ENCODE measurements around the gene LCP1.
"Not testable (repeated sequence)": the region's sequence is repeated elsewhere in the genome, so short reads cannot be mapped to it uniquely, and the experiment has no call there.

The LCP1 gene

DNA sequence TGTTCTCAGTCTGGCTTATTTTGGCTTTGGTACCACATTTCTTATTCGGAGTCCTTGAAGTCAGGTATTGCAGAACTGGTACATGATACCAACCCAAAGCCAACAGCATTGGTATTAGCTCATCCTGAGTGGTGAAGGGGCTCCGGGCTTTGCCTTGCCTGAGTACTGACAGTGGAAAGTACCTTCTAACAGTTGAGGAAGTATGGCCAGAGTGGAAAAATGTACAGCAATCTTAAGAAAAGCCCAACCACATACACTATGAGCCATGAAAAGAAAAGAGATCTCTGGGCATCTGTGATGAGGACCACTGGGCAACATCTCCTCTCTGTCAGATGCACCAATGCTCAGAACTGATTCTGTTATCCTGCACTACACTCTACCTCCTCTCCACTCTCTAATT, 8.3 kb downstream of the LCP1 start:
- Mint-ChIP-seq H3K4me3 (peak overlapping the region; percentile 51), H3K36me3 (peaks cover 82% of the 10 kb centered on the region), H3K27me3 (no peaks in the 10 kb centered on the region), H3K9me3 (no peaks in the 10 kb centered on the region), H3K4me1 (peaks cover 92% of the 10 kb centered on the region), H3K27ac (peak overlapping the region; percentile 96)
- CTCF ChIA-PET: interaction anchor here (1.2 to 3.0 kb wide), 2 partner anchors 13 to 26 kb away, joined by 4 to 20 read pairs; no protein-coding TSS in a partner anchor
- peak; percentile 42 for DNase-seq

DNA sequence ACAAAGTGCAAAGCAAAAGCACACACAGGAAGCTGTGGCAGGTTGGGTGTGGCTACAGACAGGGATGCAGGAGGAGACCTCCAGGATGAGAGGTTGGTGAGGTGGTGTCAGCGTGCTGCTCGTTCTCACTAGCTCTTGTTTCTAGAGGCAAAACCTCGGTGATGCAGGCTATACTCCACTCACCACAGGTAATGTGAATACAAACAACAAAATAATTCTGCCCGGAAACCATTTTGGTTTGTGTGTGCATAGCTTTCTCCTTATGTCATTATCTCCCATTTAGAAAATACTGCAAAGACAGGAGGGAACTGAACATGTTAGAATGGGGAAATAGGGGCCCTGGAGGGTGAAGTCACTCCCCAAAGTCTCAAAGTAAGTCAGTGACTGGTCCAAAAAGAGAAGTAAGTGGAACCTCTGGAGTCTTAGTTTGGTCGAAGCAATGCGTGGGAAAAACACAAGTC, 9.4 kb downstream of the LCP1 start:
- CTCF ChIA-PET: interaction anchor here (0.6 to 3.0 kb wide), 5 partner anchors 11 to 141 kb away, joined by 3 to 20 read pairs (median 5); no protein-coding TSS in a partner anchor
- peak overlapping the region; percentile 96 for H3K27ac Mint-ChIP-seq
- H3K4me1 Mint-ChIP-seq: peaks cover 93% of the 10 kb centered on the region
- no peaks in the 10 kb centered on the region for H3K27me3 Mint-ChIP-seq
- peaks cover 81% of the 10 kb centered on the region for H3K36me3 Mint-ChIP-seq
- H3K9me3 Mint-ChIP-seq: no peaks in the 10 kb centered on the region
- DNase-seq: peak; percentile 90
- peak overlapping the region; percentile 51 for H3K4me3 Mint-ChIP-seq

DNA sequence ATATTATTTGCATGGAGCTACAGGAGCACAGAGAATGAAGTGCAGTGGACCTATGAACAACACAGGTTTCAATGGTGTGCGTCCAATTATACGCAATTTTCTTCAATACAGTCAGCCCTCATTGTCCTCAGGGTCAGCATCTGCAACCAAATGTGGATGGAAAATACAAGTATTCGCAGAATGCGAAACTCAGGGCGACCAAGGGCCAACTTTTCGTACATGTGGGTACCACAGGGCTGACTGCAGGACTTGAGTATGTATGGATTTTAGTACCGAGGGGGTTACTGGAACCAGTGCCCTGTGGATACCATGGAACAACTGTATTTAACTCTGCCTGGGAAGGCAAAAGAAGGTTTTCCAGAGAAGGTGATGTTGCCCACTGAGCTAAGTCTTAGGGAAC, 10.2 kb downstream of the LCP1 start:
- H3K4me1 Mint-ChIP-seq: peaks cover 95% of the 10 kb centered on the region
- peak overlapping the region; percentile 96 for H3K27ac Mint-ChIP-seq
- CTCF ChIA-PET: interaction anchor here (0.6 to 3.0 kb wide), 5 partner anchors 11 to 120 kb away, joined by 3 to 20 read pairs (median 5); no protein-coding TSS in a partner anchor

DNA sequence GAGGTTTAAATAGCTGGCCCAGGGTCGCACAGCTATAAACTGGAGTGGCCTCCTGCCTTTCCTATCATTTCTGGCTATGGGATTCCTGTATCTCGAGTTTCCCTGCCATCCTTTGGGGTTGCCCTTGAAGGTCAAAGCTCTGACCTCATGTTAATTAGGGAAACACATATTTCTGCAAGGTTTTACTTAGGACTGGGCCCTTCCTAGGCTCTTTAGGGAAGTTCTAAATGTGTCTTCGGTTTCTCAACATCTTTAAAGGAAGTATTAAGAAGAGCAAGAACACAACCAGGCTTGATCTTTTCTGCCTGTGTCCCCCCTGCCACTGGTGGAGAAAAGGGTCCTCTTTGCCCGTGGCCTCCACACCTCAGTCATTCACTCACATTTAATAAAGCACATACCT, 10.8 kb downstream of the LCP1 start:
- H3K4me1 Mint-ChIP-seq: peaks cover 96% of the 10 kb centered on the region
- CTCF ChIA-PET: interaction anchor here (1.2 to 1.9 kb wide), 5 partner anchors 8 to 16 kb away, joined by 4 to 9 read pairs (median 5); partner anchors contain the start of gene LCP1
- H3K4me3 Mint-ChIP-seq: peak overlapping the region; percentile 51
- H3K27me3 Mint-ChIP-seq: no peaks in the 10 kb centered on the region
- no peak for DNase-seq
- no peaks in the 10 kb centered on the region for H3K9me3 Mint-ChIP-seq
- H3K36me3 Mint-ChIP-seq: peaks cover 79% of the 10 kb centered on the region
- peak overlapping the region; percentile 96 for H3K27ac Mint-ChIP-seq

More for the DNA sequence above, 10.2 kb downstream of the LCP1 start:
- Mint-ChIP-seq H3K27me3 (no peaks in the 10 kb centered on the region), H3K9me3 (no peaks in the 10 kb centered on the region), H3K4me3 (peak overlapping the region; percentile 51), H3K36me3 (peaks cover 81% of the 10 kb centered on the region)
- no peak for DNase-seq

DNA sequence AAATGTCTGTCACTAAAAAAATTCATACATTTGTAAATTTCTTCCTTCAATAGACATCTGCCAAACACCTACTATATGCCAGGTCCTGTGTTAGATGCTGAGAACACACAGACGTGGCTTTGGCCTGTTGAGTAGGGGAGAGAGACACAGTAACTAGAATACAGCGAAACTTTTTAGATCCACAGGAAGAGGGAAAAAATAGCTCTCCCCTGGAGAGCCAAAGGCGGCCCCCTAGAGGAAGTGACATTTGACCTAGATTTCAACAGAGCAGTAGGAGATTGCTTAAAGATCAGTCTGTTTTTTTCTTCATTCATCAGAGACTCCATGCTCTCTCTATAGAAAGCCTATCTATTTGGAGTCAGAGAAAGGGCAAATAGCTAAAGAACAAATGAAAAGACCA, 11.3 kb downstream of the LCP1 start:
- peaks cover 97% of the 10 kb centered on the region for H3K4me1 Mint-ChIP-seq
- CTCF ChIA-PET: interaction anchor here (0.6 to 1.9 kb wide), 8 partner anchors 9 to 1924 kb away, joined by 3 to 9 read pairs (median 4); partner anchors contain the start of genes LCP1 and MED4
- peaks cover 80% of the 10 kb centered on the region for H3K36me3 Mint-ChIP-seq
- peak overlapping the region; percentile 51 for H3K4me3 Mint-ChIP-seq
- DNase-seq: peak; percentile 52
- no peaks in the 10 kb centered on the region for H3K9me3 Mint-ChIP-seq
- H3K27ac Mint-ChIP-seq: peak overlapping the region; percentile 96
- H3K27me3 Mint-ChIP-seq: no peaks in the 10 kb centered on the region

DNA sequence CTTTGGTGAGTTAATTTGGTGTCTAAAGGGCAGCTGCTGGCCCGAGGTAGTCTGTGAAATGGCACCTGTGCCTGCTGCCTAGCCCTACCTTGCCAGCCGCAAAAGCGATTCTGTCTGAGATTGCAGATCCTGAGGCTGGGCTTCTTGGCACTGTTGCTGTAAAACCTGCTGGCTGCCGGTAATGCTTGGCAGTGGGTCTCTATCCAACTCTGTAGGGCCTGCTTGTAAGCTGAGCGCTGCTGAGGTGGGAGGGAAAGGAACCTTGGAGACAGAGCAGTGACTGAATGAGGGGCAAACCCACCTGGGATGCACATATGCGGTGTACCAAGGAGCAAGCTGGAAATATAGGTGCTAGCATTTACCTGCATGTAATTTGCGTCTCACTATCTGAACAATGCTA, 11.7 kb downstream of the LCP1 start:
- H3K4me3 Mint-ChIP-seq: peak overlapping the region; percentile 51
- H3K36me3 Mint-ChIP-seq: peaks cover 78% of the 10 kb centered on the region
- no peaks in the 10 kb centered on the region for H3K27me3 Mint-ChIP-seq
- peak overlapping the region; percentile 96 for H3K27ac Mint-ChIP-seq
- peaks cover 97% of the 10 kb centered on the region for H3K4me1 Mint-ChIP-seq
- no peaks in the 10 kb centered on the region for H3K9me3 Mint-ChIP-seq
- DNase-seq: no peak
- CTCF ChIA-PET: interaction anchor here (0.6 to 1.9 kb wide), 7 partner anchors 9 to 1924 kb away, joined by 3 to 9 read pairs (median 4); partner anchors contain the start of genes LCP1 and MED4

DNA sequence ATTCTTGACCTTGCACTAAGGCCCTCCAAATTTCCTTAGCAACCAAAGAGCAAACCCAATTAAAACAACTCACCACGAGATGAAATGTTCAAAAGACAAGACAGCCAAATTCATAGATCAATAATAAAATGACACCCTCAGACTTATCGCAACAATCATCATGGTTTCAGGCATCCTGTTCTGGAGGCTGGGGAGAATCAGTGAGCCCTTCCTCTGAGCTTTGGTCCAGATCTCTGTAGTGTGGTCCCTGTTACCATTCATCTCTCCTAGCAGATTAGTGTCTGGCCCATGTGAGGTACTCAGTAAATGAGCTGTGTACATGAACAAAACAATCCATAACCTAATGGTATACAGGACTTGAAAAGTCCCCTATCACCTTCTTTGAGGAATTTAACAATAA, 12.2 kb downstream of the LCP1 start:
- H3K36me3 Mint-ChIP-seq: peaks cover 74% of the 10 kb centered on the region
- H3K4me1 Mint-ChIP-seq: peaks cover 96% of the 10 kb centered on the region
- CTCF ChIA-PET: interaction anchor here (0.9 to 1.9 kb wide), 5 partner anchors 10 to 152 kb away, joined by 3 to 9 read pairs (median 4); partner anchors contain the start of gene LCP1
- H3K4me3 Mint-ChIP-seq: peak overlapping the region; percentile 51
- H3K27ac Mint-ChIP-seq: peak overlapping the region; percentile 96
- H3K9me3 Mint-ChIP-seq: no peaks in the 10 kb centered on the region
- H3K27me3 Mint-ChIP-seq: no peaks in the 10 kb centered on the region
- DNase-seq: no peak

DNA sequence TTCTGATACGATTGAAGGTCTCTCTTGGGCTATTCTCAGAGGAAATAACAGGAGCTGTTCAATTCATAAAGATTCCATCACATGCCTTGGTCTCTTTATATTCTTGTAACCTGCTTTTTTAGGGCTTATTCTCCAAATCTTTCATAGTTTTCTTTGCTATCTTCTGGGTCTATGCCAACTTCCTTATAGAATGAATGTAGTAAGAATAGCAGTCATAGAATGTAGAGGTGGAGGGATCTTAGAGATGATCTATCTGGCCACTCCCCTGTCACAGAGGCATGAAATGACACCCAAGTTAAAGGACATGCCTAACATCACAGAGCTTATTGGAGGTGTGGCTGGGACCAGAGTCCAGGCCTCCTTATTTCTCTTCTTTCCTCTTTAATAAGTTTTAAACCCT, 13.2 kb downstream of the LCP1 start:
- H3K27me3 Mint-ChIP-seq: no peaks in the 10 kb centered on the region
- no peaks in the 10 kb centered on the region for H3K9me3 Mint-ChIP-seq
- H3K27ac Mint-ChIP-seq: peak overlapping the region; percentile 96
- H3K4me1 Mint-ChIP-seq: peaks cover 97% of the 10 kb centered on the region
- H3K36me3 Mint-ChIP-seq: peaks cover 77% of the 10 kb centered on the region
- CTCF ChIA-PET: interaction anchor here (0.8 to 2.9 kb wide), 8 partner anchors 9 to 152 kb away, joined by 3 to 14 read pairs (median 4); partner anchors contain the start of gene LRRC63
- peak overlapping the region; percentile 50 for H3K4me3 Mint-ChIP-seq
- DNase-seq: no peak

DNA sequence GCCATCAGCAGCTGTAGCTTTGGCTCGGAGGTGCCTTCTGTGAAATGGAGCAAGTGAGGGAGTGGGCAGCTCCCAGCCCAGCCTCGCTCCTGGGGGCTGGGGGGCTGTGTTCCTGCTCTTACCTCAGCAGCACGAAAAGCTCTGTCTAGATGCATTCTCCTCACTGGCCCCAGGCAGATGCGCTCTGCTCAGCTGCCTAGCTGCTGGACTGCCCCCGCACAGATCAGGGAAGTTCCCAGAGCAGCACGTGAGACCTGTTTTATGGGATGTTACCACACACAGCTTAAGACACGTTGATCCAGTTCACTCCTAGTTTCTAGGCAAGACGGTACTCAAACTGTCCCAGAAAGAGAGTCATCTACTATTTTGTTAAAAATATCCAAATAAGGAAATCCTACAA, 13.6 kb downstream of the LCP1 start:
- Mint-ChIP-seq H3K4me3 (peak overlapping the region; percentile 50), H3K9me3 (no peaks in the 10 kb centered on the region), H3K27ac (peak overlapping the region; percentile 96), H3K4me1 (peaks cover 96% of the 10 kb centered on the region), H3K36me3 (peaks cover 74% of the 10 kb centered on the region), H3K27me3 (no peaks in the 10 kb centered on the region)
- CTCF ChIA-PET: interaction anchor here (0.8 to 2.9 kb wide), 8 partner anchors 8 to 153 kb away, joined by 3 to 14 read pairs (median 4); partner anchors contain the start of gene LRRC63
- no peak for DNase-seq

DNA sequence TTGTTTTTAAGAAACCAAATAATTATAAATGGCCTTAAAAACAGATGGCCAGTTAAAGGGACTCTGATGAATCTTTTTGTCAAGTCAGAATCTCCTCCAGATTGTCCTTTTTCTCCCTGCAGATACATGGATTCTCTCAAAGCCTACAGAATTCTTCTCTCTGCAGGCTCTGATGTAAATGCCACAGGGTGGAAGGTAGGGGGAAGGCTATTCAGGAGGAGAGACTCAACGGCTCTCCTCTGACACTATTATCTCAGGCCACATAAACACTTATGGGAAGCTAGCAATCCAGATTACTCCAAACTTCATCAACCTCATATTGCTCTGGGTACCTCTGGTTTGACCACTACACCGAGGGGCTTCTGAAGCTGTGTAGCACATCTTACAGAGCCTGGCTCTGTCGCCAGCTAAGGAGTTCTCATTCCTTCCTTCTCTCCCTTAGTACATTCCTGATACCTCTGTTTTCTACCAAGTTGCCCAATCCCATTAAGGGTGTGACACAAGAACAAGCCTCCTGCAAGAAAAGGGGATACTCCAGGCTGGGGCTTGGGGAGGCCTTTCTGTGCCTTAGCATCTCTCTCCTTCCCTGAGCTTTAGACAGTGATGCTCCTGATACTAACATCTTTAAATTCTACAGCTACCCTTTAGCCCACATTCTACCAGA, 14.9 kb downstream of the LCP1 start:
- no peaks in the 10 kb centered on the region for H3K27me3 Mint-ChIP-seq
- H3K4me3 Mint-ChIP-seq: peak overlapping the region; percentile 36
- peaks cover 69% of the 10 kb centered on the region for H3K36me3 Mint-ChIP-seq
- no peaks in the 10 kb centered on the region for H3K9me3 Mint-ChIP-seq
- CTCF ChIA-PET: interaction anchor here (0.6 to 2.9 kb wide), 8 partner anchors 7 to 154 kb away, joined by 3 to 14 read pairs (median 4); partner anchors contain the start of gene LRRC63
- peak overlapping the region; percentile 71 for H3K27ac Mint-ChIP-seq
- no peak for DNase-seq
- H3K4me1 Mint-ChIP-seq: peaks cover 91% of the 10 kb centered on the region

DNA sequence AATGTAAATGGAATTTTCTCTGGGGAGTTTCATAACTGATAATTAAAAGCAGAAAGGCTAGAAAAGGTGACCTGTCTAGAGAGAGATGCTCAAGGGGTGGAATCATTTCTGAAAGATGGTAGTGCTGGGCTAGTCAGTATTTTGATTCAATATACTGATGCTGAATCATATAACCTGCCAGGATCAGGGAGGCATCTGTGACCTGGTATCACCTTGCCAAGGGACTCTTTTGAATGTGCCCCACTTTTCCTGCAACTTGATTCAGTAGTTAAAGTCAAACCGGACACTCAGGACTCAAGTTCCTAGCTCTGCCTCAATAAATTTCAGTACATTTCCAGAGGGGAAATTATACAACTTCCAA, 15.8 kb downstream of the LCP1 start:
- H3K4me1 Mint-ChIP-seq: peaks cover 91% of the 10 kb centered on the region
- no peaks in the 10 kb centered on the region for H3K27me3 Mint-ChIP-seq
- no peak overlapping the region for H3K4me3 Mint-ChIP-seq
- DNase-seq: no peak
- CTCF ChIA-PET: no interaction called here
- peaks cover 70% of the 10 kb centered on the region for H3K36me3 Mint-ChIP-seq
- no peaks in the 10 kb centered on the region for H3K9me3 Mint-ChIP-seq
- H3K27ac Mint-ChIP-seq: peak overlapping the region; percentile 22

DNA sequence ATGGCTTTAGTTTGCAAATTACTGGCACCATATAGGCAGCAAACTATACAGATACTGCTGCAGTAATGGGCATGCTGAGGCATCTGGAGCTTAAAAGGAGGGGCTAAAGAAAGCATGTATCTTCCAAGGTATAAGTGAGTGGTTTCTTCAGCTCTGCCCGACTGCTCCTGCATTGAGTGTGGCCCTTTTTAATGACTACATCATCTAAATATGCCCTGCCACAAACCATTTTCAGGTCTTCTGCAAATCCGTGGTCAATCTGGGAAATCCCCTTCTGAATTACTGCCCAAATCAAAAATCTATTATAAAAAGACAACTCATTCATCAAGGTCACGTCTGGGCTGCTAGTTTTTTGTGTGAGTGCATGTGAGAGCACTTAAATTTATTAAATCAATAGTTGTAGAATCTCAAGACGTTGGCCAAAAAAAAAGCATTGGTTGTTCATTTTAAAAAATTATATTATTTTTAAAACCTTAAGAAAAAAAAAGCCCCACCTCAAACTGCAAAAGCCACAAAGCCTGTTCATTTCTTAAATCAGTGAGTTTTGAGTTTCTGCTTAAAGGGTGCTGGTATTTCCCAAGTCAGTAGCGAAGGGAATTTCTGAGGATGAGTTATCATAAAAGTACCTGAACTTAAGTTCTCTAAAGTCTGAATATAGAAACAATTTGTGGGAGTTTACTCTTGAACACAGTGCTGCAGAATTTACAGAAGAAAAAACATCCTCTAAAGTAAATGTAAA, 16.3 kb downstream of the LCP1 start:
- CTCF ChIA-PET: interaction anchor here (0.8 kb wide), 1 partner anchor 366 kb away, joined by 3 read pairs; no protein-coding TSS in a partner anchor
- H3K4me3 Mint-ChIP-seq: no peak overlapping the region
- H3K27me3 Mint-ChIP-seq: no peaks in the 10 kb centered on the region
- peaks cover 67% of the 10 kb centered on the region for H3K36me3 Mint-ChIP-seq
- H3K27ac Mint-ChIP-seq: peak overlapping the region; percentile 22
- peaks cover 90% of the 10 kb centered on the region for H3K4me1 Mint-ChIP-seq
- no peaks in the 10 kb centered on the region for H3K9me3 Mint-ChIP-seq
- DNase-seq: no peak

DNA sequence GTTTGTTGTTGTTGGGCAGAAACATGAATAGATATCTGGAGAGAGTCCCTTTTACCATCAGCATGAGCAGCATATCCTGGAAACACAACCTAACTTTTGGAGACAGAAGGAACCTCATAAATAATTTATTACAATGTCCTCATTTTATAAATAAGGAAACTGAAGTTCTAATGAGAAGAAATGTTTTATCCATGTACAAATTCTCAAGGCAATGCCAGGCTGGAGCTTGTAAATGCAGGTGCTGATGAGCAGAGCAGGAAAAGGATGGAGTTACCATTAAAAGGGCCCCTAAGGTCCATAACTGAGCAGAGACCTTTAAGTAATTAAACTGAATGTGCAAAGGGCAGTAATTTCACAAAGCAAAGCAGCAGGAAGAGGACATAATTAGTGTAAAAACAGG, 17.3 kb downstream of the LCP1 start:
- H3K27me3 Mint-ChIP-seq: no peaks in the 10 kb centered on the region
- peaks cover 90% of the 10 kb centered on the region for H3K4me1 Mint-ChIP-seq
- H3K36me3 Mint-ChIP-seq: peaks cover 66% of the 10 kb centered on the region
- H3K9me3 Mint-ChIP-seq: no peaks in the 10 kb centered on the region
- H3K4me3 Mint-ChIP-seq: no peak overlapping the region
- H3K27ac Mint-ChIP-seq: peak overlapping the region; percentile 79
- CTCF ChIA-PET: no interaction called here
- no peak for DNase-seq

DNA sequence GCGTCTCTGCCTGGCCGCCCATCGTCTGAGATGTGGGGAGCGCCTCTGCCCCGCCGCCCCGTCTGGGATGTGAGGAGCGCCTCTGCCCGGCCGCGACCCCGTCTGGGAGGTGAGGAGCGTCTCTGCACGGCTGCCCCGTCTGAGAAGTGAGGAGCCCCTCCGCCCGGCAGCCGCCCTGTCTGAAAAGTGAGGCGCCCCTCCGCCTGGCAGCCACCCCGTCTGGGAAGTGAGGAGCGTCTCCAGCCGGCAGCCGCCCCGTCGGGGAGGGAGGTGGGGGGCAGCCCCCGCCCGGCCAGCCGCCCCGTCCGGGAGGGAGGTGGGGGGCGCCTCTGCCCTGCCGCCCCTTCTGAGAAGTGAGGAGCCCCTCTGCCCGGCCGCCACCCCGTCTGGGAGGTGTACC, 19.2 kb downstream of the LCP1 start:
- H3K4me1 Mint-ChIP-seq: peaks cover 86% of the 10 kb centered on the region
- H3K27me3 Mint-ChIP-seq, H3K9me3 Mint-ChIP-seq, DNase-seq, H3K27ac Mint-ChIP-seq, H3K4me3 Mint-ChIP-seq: not testable (repeated sequence)
- H3K36me3 Mint-ChIP-seq: peaks cover 67% of the 10 kb centered on the region
- CTCF ChIA-PET: interaction anchor here (1.3 to 4.9 kb wide), 2 partner anchors 158 to 159 kb away, joined by 3 to 24 read pairs; no protein-coding TSS in a partner anchor

Measured in activated naive CD4-positive, alpha-beta T cell treated with anti-CD3 and anti-CD28 coated beads, Interleukin-2, amount 10 ng/mL, durations not matched to agents 7 days and 5 days (primary cell).